ENCODE data around the gene RAD51B.

DNA sequence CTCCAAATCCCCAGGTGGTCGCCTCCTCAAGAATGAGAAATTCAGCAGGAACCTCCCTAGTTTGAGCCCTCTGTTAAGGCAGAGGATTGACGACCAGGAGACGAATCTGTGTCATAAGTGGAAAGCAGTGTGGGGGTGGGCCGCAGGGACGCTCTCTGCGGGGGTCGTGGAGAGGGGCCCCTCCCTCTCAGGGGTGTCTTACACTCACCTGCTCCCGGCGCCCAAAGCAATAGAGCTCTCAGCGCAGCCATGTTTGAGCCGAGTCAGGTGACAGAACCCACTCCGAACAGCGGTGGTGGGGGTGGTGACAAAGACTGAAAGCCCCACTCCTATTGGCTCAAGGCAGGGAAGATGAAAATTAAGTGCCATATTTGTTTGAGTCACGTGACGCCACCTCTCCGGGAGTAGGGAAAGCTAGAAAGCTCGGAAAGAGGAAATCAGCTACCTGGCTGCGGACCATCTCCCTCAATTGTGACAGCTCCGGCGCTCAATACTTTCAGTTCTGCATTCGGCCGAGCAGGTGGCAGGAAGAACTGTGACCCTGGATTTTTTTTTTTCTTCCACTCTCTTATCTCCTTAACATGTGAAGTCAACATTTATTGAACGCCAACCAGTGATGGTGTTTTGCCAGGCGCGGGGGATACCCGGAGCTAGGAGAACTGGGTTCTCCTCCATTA is 3.1 kb upstream of the RAD51B start, which contains the start of gene ZFYVE26:
- TF ChIP-seq POLR2A (IDR thresholded peaks at IDR 0.05): no peak
- no peak for TF ChIP-seq CTCF (IDR thresholded peaks at IDR 0.05)

Measured in vagina (tissue), 2 donors.